Activated CD4-positive, alpha-beta memory T cell treated with anti-CD3 and anti-CD28 coated beads for 36 hours (primary cell): ENCODE measurements around the gene CCDC181. TPM values are rescaled to one million over a fixed set of nuclear protein-coding genes. Genes with fewer than 3 reads are reported as not detected.
"Not testable (repeated sequence)": the region's sequence is repeated elsewhere in the genome, so short reads cannot be mapped to it uniquely, and the experiment has no call there.

Experiments used
- CTCF ChIA-PET: fragments of 350-600 bp; sonication (Branson Sonifier 250); formaldehyde crosslinking; loops from one replicate; lab custom pipeline; 2021; ENCODE audit warnings: antibody characterized with exemption, inconsistent platforms; lab: Charles Lee
- POLR2A ChIA-PET: fragments of 350-600 bp; sonication (Branson Sonifier 250); formaldehyde crosslinking; loops from one replicate; lab custom pipeline; 2021; ENCODE audit warnings: antibody characterized with exemption; lab: Charles Lee
- DNase-seq: peaks from one replicate; pipeline ENCODE4 v3.0.0-alpha.2; 2020
- H3K27ac Mint-ChIP-seq: one replicate; pipeline ENCODE4 v1.8.0; 2021; ENCODE audit warnings: mixed read lengths
- H3K27me3 Mint-ChIP-seq: one replicate; pipeline ENCODE4 v1.8.0; 2021; ENCODE audit warnings: mixed read lengths
- H3K36me3 Mint-ChIP-seq: one replicate; pipeline ENCODE4 v1.8.0; 2021; ENCODE audit warnings: mixed read lengths
- H3K4me1 Mint-ChIP-seq: one replicate; pipeline ENCODE4 v1.8.0; 2021; ENCODE audit warnings: low read depth, mixed read lengths
- H3K4me3 Mint-ChIP-seq: one replicate; pipeline ENCODE4 v1.8.0; 2021; ENCODE audit warnings: mild to moderate bottlenecking, mixed read lengths
- H3K9me3 Mint-ChIP-seq: one replicate; pipeline ENCODE4 v1.8.0; 2021; ENCODE audit warnings: mixed read lengths
- intact Hi-C: fragments of 100-400 bp; cut with micrococcal nuclease; formaldehyde crosslinking; loops from one replicate; pipeline ENCODE4 v1.15.1; 2023
- total RNA-seq, 2 experiments: library from RNA; stranded (reverse); gene quantifications; one replicate each; pipeline ENCODE4 v1.2.3, GENCODE V29; 2021

CCDC181 gene
- total RNA-seq, 2 experiments from 2014 or later: not detected

DNA sequence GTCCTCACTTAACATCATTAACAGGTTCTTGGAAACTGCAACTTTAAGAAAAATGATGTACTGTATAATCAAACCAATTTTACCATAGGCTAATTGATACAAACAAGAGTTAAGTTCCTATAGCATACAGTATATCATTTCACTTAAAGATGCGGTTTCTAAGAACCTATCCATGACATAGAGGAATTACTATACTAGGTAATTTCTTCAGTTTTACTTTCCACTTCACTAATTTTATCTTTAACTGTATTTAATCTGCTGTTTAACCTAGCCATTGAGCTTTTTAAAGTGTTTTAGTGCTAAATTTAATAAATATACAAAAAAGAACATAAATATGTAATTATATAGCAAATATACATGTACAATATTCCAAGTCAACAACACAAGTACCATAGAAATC, 30.2 kb upstream of the CCDC181 start:
- Mint-ChIP-seq H3K4me1 (peaks cover 18% of the 10 kb centered on the region), H3K4me3 (no peak overlapping the region), H3K9me3 (peaks cover 9% of the 10 kb centered on the region), H3K27me3 (peaks cover 23% of the 10 kb centered on the region), H3K27ac (no peak overlapping the region), H3K36me3 (peaks cover 8% of the 10 kb centered on the region)
- CTCF ChIA-PET: no interaction called here
- no peak for DNase-seq
- POLR2A ChIA-PET: no interaction called here
- intact Hi-C loops: no loop called here

DNA sequence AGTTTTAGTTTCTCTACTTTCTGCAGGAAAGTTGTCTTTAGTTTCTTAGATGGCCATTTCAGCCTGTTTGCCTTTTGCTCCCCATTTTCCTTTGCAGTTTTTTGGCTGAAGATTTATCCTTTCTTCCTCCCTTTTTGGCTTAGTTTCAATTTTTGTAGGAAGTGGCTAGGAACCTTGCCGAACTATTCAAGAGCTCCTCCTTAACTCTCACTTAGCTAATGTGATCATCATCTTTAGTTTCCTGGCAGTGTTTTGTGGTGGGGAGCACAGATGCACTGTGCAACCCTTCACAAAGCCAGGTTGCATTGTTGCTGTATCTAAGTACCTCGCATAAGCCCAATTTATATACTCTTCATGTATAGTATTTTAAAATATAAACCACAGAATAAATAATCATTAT, 28.8 kb upstream of the CCDC181 start:
- intact Hi-C loops: no loop called here
- H3K4me1 Mint-ChIP-seq: peaks cover 13% of the 10 kb centered on the region
- H3K9me3 Mint-ChIP-seq: peaks cover 9% of the 10 kb centered on the region
- no peak overlapping the region for H3K4me3 Mint-ChIP-seq
- POLR2A ChIA-PET: no interaction called here
- no peak overlapping the region for H3K27ac Mint-ChIP-seq
- DNase-seq: no peak
- CTCF ChIA-PET: interaction anchor here (0.7 kb wide), 1 partner anchor 20 kb away, joined by 5 read pairs; no protein-coding TSS in a partner anchor
- H3K36me3 Mint-ChIP-seq: peaks cover 8% of the 10 kb centered on the region
- peaks cover 26% of the 10 kb centered on the region for H3K27me3 Mint-ChIP-seq

DNA sequence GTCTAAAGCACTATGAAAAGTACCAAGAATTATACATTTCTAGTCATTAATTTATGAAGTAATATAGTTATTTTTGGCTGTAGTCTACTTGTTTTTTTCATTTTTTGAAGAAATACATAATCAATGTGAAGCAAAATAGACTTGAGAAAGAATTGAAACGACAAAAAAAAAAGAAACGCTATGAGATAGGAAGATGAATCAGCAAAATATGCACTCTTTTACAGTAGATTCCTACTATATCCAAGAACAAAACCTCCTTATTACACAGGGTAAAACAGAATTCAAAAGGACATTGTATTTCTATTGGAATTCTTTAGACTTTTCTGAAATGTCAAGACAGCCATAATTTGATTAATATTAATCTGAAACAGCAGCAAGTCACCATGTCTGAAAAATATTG, 25.6 kb upstream of the CCDC181 start:
- Mint-ChIP-seq H3K4me1 (peaks cover 3% of the 10 kb centered on the region), H3K27me3 (peaks cover 17% of the 10 kb centered on the region), H3K9me3 (peaks cover 8% of the 10 kb centered on the region), H3K27ac (no peak overlapping the region), H3K36me3 (peaks cover 8% of the 10 kb centered on the region), H3K4me3 (no peak overlapping the region)
- ChIA-PET CTCF (no interaction called here), POLR2A (no interaction called here)
- intact Hi-C loops: no loop called here
- no peak for DNase-seq

DNA sequence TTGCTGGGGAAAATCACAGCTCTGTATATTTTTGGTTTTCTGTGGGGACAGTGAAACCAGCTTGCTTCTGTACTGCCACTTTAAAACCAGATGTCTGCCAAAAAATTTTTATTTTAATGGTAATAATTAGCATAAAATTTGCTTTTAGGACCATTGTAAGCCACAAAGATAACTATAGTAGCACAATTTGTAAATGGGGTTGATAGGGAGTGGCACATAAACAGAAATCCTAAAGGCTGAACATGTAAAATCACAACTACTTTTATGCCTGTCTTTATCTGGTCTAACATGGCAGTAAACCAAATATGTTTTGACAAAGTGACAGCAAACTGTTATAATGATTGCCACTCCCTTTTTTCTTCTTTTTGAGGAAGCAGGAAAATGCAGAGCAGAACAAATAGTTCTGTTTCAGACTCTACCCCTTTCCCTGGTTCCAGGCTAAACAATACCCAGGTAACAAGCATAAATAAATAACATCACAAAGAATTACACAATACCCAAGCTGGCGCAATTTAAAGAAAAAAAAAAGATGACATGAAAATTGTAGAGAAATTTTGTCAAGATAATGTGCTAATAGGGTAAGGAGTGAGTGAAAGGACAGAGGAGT, 24.0 kb upstream of the CCDC181 start:
- intact Hi-C loops: no loop called here
- ChIA-PET CTCF (no interaction called here), POLR2A (no interaction called here)
- no peak overlapping the region for H3K4me3 Mint-ChIP-seq
- no peaks in the 10 kb centered on the region for H3K9me3 Mint-ChIP-seq
- no peak for DNase-seq
- peaks cover 2% of the 10 kb centered on the region for H3K36me3 Mint-ChIP-seq
- H3K27me3 Mint-ChIP-seq: peaks cover 17% of the 10 kb centered on the region
- H3K4me1 Mint-ChIP-seq: peaks cover 3% of the 10 kb centered on the region
- no peak overlapping the region for H3K27ac Mint-ChIP-seq

GRCh38 chr1:169443923-169444322, 16.6 kb upstream of the CCDC181 start:
- CTCF ChIA-PET: no interaction called here
- POLR2A ChIA-PET: no interaction called here
- Mint-ChIP-seq H3K9me3 (no peaks in the 10 kb centered on the region), H3K27me3 (peaks cover 5% of the 10 kb centered on the region), H3K4me3 (no peak overlapping the region), H3K36me3 (no peaks in the 10 kb centered on the region), H3K27ac (no peak overlapping the region), H3K4me1 (no peaks in the 10 kb centered on the region)
- no peak for DNase-seq
- intact Hi-C loops: no loop called here

DNA sequence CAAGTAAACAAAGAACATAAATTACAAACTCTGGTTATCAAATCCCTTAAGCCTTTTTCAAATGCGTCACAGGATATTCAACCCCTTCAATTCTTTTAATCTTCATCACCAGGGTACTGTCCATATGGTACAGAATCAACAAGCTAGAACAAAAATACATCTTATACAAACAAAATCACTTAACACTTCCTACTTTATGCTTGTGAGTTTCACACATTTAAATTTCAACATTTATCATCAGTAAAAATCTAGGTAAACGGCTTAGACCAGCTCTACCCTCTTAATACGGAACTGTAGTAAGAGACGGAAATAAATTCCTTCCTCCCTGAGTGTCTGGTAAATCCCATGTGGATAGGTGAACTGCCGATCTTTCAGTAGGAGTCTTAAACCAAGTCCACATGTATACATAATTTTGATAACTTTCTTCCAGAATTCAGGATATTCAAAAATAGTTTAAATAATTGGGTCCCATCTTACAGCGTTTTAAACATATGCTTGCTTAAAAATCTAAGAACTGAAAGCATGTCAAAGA, 1.0 kb downstream of the CCDC181 start:
- no peaks in the 10 kb centered on the region for H3K36me3 Mint-ChIP-seq
- no peak overlapping the region for H3K27ac Mint-ChIP-seq
- H3K27me3 Mint-ChIP-seq: peaks cover 66% of the 10 kb centered on the region
- H3K4me3 Mint-ChIP-seq: no peak overlapping the region
- CTCF ChIA-PET: interaction anchor here (1.3 kb wide), 1 partner anchor 120 kb away, joined by 4 read pairs; no protein-coding TSS in a partner anchor
- DNase-seq: no peak
- no peaks in the 10 kb centered on the region for H3K9me3 Mint-ChIP-seq
- intact Hi-C loops: no loop called here
- POLR2A ChIA-PET: no interaction called here
- H3K4me1 Mint-ChIP-seq: peaks cover 4% of the 10 kb centered on the region

DNA sequence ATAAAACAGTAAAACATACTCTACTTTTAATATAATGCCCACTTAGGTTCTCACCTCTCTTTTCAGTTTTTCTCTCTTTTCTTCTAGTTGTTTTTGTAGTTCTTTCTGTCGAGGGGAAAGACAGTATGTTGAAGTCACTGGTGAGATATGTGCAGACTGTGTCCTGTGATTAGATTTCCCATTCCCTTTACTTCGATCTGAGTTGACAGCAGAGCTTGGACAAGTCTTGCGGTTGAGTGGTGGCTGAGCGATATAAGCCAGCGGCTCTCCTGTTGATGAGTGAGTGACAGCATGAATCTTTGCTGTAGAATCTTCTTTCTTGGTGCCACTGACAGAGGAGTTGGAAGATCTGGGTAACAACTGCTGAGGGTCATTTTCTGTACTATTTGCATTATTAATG, 6.0 kb downstream of the CCDC181 start:
- Mint-ChIP-seq H3K4me1 (no peaks in the 10 kb centered on the region), H3K4me3 (no peak overlapping the region), H3K27me3 (peaks cover 32% of the 10 kb centered on the region), H3K36me3 (no peaks in the 10 kb centered on the region), H3K9me3 (no peaks in the 10 kb centered on the region), H3K27ac (no peak overlapping the region)
- ChIA-PET CTCF (no interaction called here), POLR2A (no interaction called here)
- intact Hi-C loops: no loop called here
- DNase-seq: no peak

DNA sequence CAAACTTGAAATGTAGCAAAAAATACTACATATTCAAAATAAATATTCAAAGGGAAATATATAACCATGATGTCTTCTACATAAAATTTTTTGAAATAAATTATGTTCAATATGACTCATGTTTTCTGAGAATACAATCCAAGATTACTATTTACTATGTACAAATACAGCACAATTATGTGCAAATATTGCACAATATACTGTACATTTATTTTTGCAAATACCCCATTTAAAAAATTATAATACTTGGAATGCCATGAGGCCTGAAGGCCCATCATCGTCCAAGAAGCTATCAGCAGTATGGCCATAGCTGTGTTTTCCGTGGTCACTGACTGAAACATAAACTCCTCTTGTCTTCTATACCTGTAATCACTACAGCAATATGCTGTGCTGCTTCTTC, 12.3 kb downstream of the CCDC181 start:
- ChIA-PET CTCF (no interaction called here), POLR2A (no interaction called here)
- H3K9me3 Mint-ChIP-seq: peaks cover 31% of the 10 kb centered on the region
- peaks cover 3% of the 10 kb centered on the region for H3K36me3 Mint-ChIP-seq
- no peak overlapping the region for H3K4me3 Mint-ChIP-seq
- no peaks in the 10 kb centered on the region for H3K4me1 Mint-ChIP-seq
- no peaks in the 10 kb centered on the region for H3K27me3 Mint-ChIP-seq
- no peak for DNase-seq
- intact Hi-C loops: no loop called here
- no peak overlapping the region for H3K27ac Mint-ChIP-seq

GRCh38 chr1:169408340-169408739, 18.9 kb downstream of the CCDC181 start:
- POLR2A ChIA-PET, H3K4me3 Mint-ChIP-seq, DNase-seq, H3K27ac Mint-ChIP-seq, intact Hi-C loops, H3K27me3 Mint-ChIP-seq, H3K4me1 Mint-ChIP-seq, H3K36me3 Mint-ChIP-seq, CTCF ChIA-PET: not testable (repeated sequence)
- H3K9me3 Mint-ChIP-seq: peaks cover 77% of the 10 kb centered on the region

GRCh38 chr1:169402578-169402977, 24.7 kb downstream of the CCDC181 start:
- H3K4me3 Mint-ChIP-seq, H3K4me1 Mint-ChIP-seq, intact Hi-C loops, H3K27ac Mint-ChIP-seq, DNase-seq, POLR2A ChIA-PET, CTCF ChIA-PET, H3K27me3 Mint-ChIP-seq: not testable (repeated sequence)
- H3K9me3 Mint-ChIP-seq: peaks cover 61% of the 10 kb centered on the region
- H3K36me3 Mint-ChIP-seq: peaks cover 10% of the 10 kb centered on the region

DNA sequence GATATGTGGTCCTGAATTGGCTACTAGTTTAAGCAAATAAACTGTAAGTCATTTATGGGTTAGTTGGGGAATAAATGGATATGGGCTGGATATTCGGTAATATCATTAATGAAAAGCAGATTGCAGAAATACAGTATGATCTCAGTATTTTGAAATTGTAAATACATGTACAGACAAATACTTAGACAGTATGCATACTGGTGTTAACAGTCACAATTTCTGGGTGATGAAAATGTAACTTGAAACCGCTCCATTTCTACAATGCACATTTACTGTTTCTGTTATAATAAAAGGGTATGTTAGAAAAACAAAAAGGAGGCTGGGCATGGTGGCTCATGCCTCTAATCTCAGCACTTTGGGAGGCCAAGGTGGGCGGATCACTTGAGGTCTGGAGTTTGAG, 31.3 kb downstream of the CCDC181 start:
- H3K9me3 Mint-ChIP-seq: peaks cover 10% of the 10 kb centered on the region
- ChIA-PET POLR2A (no interaction called here), CTCF (no interaction called here)
- no peak for DNase-seq
- no peak overlapping the region for H3K4me3 Mint-ChIP-seq
- H3K36me3 Mint-ChIP-seq: peaks cover 44% of the 10 kb centered on the region
- H3K4me1 Mint-ChIP-seq: no peaks in the 10 kb centered on the region
- H3K27ac Mint-ChIP-seq: no peak overlapping the region
- H3K27me3 Mint-ChIP-seq: no peaks in the 10 kb centered on the region
- intact Hi-C loops: no loop called here

DNA sequence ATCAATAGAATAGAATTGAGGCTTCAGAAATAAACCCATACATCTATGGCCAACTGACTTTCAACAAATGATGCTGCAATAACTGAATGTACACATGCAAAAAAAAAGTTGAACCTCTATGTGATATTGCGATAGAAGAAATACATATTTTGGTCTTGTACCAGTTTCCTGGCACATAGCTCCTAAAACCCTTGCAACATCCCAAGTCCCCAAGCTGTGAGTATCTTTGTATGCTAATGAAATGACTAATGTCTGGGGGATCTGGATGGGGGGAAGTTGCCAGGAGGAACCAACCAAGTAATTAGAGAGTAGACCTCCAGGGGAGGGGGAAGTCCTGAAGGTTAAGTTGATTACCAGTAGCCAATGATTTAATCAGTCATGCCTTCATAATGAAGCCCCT, 34.9 kb downstream of the CCDC181 start:
- no peak for DNase-seq
- ChIA-PET POLR2A (interaction anchor here (0.9 kb wide), 1 partner anchor 99 kb away, joined by 3 read pairs; no protein-coding TSS in a partner anchor), CTCF (interaction anchor here (0.7 kb wide), 1 partner anchor 155 kb away, joined by 3 read pairs; no protein-coding TSS in a partner anchor)
- H3K4me1 Mint-ChIP-seq: peaks cover 7% of the 10 kb centered on the region
- intact Hi-C loops: no loop called here
- H3K27me3 Mint-ChIP-seq: no peaks in the 10 kb centered on the region
- no peak overlapping the region for H3K4me3 Mint-ChIP-seq
- no peaks in the 10 kb centered on the region for H3K9me3 Mint-ChIP-seq
- H3K36me3 Mint-ChIP-seq: peaks cover 58% of the 10 kb centered on the region
- H3K27ac Mint-ChIP-seq: no peak overlapping the region

DNA sequence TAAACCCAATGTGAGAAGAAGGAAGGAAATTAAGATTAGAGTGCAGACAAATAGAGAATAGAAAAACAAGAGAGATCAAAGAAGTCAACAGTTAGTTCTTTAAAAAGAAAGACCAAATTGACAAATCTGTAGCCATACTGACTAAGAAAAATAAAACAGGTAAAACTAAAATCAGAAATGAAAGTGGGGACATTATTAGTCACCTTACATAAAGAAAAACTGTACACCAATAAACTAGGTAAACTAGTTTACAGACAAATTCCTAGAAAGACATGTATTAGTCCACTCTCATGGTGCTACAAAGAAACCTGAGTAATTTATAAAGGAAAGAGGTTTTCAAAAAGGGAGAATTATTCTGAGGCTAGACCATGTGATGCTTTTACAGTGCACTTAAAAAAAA, 37.0 kb downstream of the CCDC181 start:
- DNase-seq: no peak
- peaks cover 62% of the 10 kb centered on the region for H3K36me3 Mint-ChIP-seq
- H3K9me3 Mint-ChIP-seq: no peaks in the 10 kb centered on the region
- no peaks in the 10 kb centered on the region for H3K27me3 Mint-ChIP-seq
- ChIA-PET CTCF (interaction anchor here (1.0 to 1.5 kb wide), 2 partner anchors 23 to 1047 kb away, joined by 3 to 6 read pairs; partner anchors contain the start of genes BLZF1 and NME7), POLR2A (interaction anchor here (0.6 kb wide), 1 partner anchor 26 kb away, joined by 3 read pairs; no protein-coding TSS in a partner anchor)
- no peak overlapping the region for H3K4me3 Mint-ChIP-seq
- intact Hi-C loops: loop anchor here (1.0 kb wide), 2 partner anchors 22 to 71 kb away; partner anchors contain the start of gene BLZF1
- peaks cover 7% of the 10 kb centered on the region for H3K4me1 Mint-ChIP-seq
- H3K27ac Mint-ChIP-seq: peak overlapping the region; percentile 1
